Mononuclear cell (primary cell): Measurements from ENCODE around the gene NDUFB4. TPM values are rescaled to one million over a fixed set of nuclear protein-coding genes. Genes with fewer than 3 reads are reported as not detected.

Source experiments
- H3K27me3 ChIP-seq: 2 replicates; pipeline ENCODE4 v1.6.0; 2011; ENCODE audit warnings: low read length, control low read depth; ENCODE audit not compliant: insufficient read depth
- H3K4me1 ChIP-seq: 2 replicates; pipeline ENCODE4 v1.5.1; 2011; ENCODE audit warnings: mild to moderate bottlenecking, low read length, control low read depth; ENCODE audit not compliant: insufficient read depth
- H3K4me3 ChIP-seq: 2 replicates; pipeline ENCODE4 v1.5.1; 2011; ENCODE audit warnings: mild to moderate bottlenecking, low read length, moderate library complexity
- H3K9me3 ChIP-seq: 2 replicates; pipeline ENCODE4 v1.5.1; 2011; ENCODE audit warnings: low read depth, mild to moderate bottlenecking, control low read depth, low read length
- total RNA-seq: library from RNA; depleted of rRNA; stranded (reverse); fragments of >200 nt; gene quantifications from one replicate; pipeline ENCODE4 v1.2.3, GENCODE V29; 2012

NDUFB4 gene
- total RNA-seq, 1 donor = 71.6 TPM

- Histone ChIP-seq H3K9me3 (no peaks in the 10 kb centered on the region), H3K4me1 (peaks cover 3% of the 10 kb centered on the region), H3K4me3 (no peak overlapping the region), H3K27me3 (no peaks in the 10 kb centered on the region)
Observed at GRCh38 chr3:120641696-120642246, 45.6 kb downstream of the NDUFB4 start.

- peaks cover 3% of the 10 kb centered on the region for H3K4me1 ChIP-seq
- no peaks in the 10 kb centered on the region for H3K9me3 ChIP-seq
Observed at GRCh38 chr3:120642368-120642948, 46.3 kb downstream of the NDUFB4 start.

GRCh38 chr3:120645083-120645845, 49.1 kb downstream of the NDUFB4 start:
- H3K9me3 ChIP-seq = no peaks in the 10 kb centered on the region
- H3K27me3 ChIP-seq = no peaks in the 10 kb centered on the region
- H3K4me3 ChIP-seq = no peak overlapping the region
- peaks cover 3% of the 10 kb centered on the region for H3K4me1 ChIP-seq

More at GRCh38 chr3:120642368-120642948, 46.3 kb downstream of the NDUFB4 start:
- Histone ChIP-seq H3K4me3 (no peak overlapping the region), H3K27me3 (no peaks in the 10 kb centered on the region)

GRCh38 chr3:120646771-120647432, 50.8 kb downstream of the NDUFB4 start:
- Histone ChIP-seq H3K4me1 (peaks cover 3% of the 10 kb centered on the region), H3K27me3 (no peaks in the 10 kb centered on the region), H3K9me3 (no peaks in the 10 kb centered on the region), H3K4me3 (no peak overlapping the region)

- no peaks in the 10 kb centered on the region for H3K9me3 ChIP-seq
- H3K4me1 ChIP-seq = no peaks in the 10 kb centered on the region
- no peaks in the 10 kb centered on the region for H3K27me3 ChIP-seq
- H3K4me3 ChIP-seq = no peak overlapping the region
Observed at GRCh38 chr3:120648290-120648689, 52.2 kb downstream of the NDUFB4 start.

- Histone ChIP-seq H3K9me3 (no peaks in the 10 kb centered on the region), H3K4me3 (no peak overlapping the region), H3K27me3 (no peaks in the 10 kb centered on the region), H3K4me1 (no peaks in the 10 kb centered on the region)
Observed at GRCh38 chr3:120649830-120650233, 53.7 kb downstream of the NDUFB4 start.

- no peaks in the 10 kb centered on the region for H3K9me3 ChIP-seq
- no peak overlapping the region for H3K4me3 ChIP-seq
- H3K4me1 ChIP-seq = no peaks in the 10 kb centered on the region
- H3K27me3 ChIP-seq = no peaks in the 10 kb centered on the region
Observed at GRCh38 chr3:120650311-120650710, 54.2 kb downstream of the NDUFB4 start.

Other genes starting within 250 kb of the NDUFB4 start
- gene LRRC58, start 247.0 kb upstream of the NDUFB4 start, total RNA-seq = 20.3 TPM
- gene FSTL1, start 145.3 kb upstream of the NDUFB4 start, total RNA-seq = 2.6 TPM
- 6.7 TPM for gene HGD, start 85.9 kb downstream of the NDUFB4 start, total RNA-seq
- 13.7 TPM for gene RABL3, start 146.2 kb downstream of the NDUFB4 start, total RNA-seq
- gene GTF2E1, start 146.4 kb downstream of the NDUFB4 start, total RNA-seq = 7.9 TPM